ENCODE results near the gene SLC27A5. TPM values are rescaled to one million over a fixed set of nuclear protein-coding genes. Genes with fewer than 3 reads are reported as not detected.

The SLC27A5 gene
- total and polyA plus RNA-seq, 11 donors = 1.8 to 9.1 (median 3.7) TPM

DNA sequence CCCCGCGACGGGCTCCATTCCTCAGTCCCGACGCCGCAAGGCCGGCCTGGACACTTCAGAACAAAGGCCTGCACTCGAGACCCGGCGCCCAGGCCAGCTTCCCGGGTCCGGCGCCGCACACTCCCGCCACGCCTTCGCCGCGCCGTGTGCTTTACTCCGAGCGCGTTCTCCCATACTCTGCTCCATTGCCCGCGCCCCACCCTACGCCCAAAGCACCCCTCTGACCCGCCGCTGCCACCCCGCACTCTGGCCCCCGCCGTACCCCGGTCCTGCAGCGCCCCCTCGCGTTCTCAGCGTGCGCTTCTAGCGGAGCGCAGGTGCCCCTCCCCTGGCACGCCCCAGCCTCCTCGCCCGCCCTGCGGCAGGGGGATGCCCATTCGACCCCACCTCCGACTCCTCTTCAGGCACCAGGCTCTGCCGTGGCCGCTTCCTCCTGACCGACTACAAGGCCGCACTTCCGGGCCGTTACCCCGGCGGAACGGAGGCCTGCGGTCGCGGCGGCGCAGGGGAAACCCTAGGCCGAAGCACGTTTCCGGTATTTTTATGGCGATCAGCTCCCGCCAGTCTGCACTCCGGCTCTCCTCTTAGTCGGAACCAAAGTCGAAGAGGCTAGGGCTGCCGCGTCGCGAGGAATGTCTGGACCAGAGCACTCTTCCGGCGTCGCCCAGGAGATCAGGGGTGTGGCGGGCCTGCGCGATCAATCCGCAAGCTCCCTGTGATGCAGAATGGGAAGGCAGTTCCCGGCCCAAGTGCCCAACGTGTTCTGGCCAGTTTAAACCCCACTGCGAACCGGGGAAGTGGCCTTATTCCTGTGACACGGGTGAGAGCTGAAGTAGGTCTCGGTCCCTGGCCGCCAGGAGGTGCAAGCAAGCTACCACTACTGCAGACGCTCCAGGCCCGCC, 7.8 kb upstream of the SLC27A5 start, which contains the start of gene ZBTB45:
TSS of gene ZBTB45 (minus strand) at position 456 of the 902 bp plus-strand sequence. CDS start 2,137 bp downstream, outside the sequence.
- 0 to 1% (median 1%) methylated on average over 62 to 87 of the region's 87 CpGs for WGBS, 4 donors
- H3K4me3 ChIP-seq = peak within 1 kb of the TSS; percentile 70 to 97 (median 86)
- TF ChIP-seq POLR2A (IDR thresholded peaks at IDR 0.05) = peak in 1 of 2 donors; percentile 42
- TF ChIP-seq, protein P1, sequence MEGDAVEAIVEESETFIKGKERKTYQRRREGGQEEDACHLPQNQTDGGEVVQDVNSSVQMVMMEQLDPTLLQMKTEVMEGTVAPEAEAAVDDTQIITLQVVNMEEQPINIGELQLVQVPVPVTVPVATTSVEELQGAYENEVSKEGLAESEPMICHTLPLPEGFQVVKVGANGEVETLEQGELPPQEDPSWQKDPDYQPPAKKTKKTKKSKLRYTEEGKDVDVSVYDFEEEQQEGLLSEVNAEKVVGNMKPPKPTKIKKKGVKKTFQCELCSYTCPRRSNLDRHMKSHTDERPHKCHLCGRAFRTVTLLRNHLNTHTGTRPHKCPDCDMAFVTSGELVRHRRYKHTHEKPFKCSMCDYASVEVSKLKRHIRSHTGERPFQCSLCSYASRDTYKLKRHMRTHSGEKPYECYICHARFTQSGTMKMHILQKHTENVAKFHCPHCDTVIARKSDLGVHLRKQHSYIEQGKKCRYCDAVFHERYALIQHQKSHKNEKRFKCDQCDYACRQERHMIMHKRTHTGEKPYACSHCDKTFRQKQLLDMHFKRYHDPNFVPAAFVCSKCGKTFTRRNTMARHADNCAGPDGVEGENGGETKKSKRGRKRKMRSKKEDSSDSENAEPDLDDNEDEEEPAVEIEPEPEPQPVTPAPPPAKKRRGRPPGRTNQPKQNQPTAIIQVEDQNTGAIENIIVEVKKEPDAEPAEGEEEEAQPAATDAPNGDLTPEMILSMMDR (IDR thresholded peaks at IDR 0.05) = peak; percentile 36 to 78 (median 56)
- DNase-seq = peak; percentile 93 to 94 (median 93)
- intact Hi-C loops (cut with DNase I) = loop anchor here in 5 of 10 donors (1.0 to 2.0 kb wide), 6 partner anchors 19 to 337 kb away; partner anchors contain the start of genes TRIM28 (in 2 of the 5), MZF1 (in 1 of the 5) and ZNF274 (in 1 of the 5)
- H3K27me3 ChIP-seq = no peaks in the 10 kb centered on the region
- ATAC-seq = peak; percentile 90 to 95 (median 94)
- peaks cover 7 to 53% (median 32%) of the 10 kb centered on the region in 12 donors for H3K4me1 ChIP-seq
- H3K27ac ChIP-seq = peak within 1 kb of the TSS; percentile 79 to 99 (median 94)
- no peaks in the 10 kb centered on the region for H3K9me3 ChIP-seq
- peaks cover 0 to 24% (median 17%) of the 10 kb centered on the region in 9 donors for H3K36me3 ChIP-seq

DNA sequence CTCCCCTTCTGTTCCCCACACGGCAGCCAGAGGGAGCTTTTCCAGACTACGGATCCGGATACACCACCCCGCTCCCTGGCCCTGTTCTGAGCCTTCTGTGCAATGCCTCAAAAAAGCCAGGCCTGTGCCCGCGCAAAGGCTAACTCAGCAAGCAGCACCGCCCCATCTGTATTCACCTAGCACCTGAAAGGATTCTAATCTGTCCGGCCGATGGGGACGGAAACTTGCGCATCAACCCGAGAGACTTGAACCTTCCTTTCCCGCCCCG, 7.2 kb upstream of the SLC27A5 start:
- DNase-seq = peak; percentile 66 to 77 (median 70)
- H3K27ac ChIP-seq = peak overlapping the region; percentile 79 to 99 (median 94)
- ATAC-seq = peak in 3 of 4 donors; percentile 39 to 66 (median 59)
- H3K36me3 ChIP-seq = peaks cover 0 to 26% (median 17%) of the 10 kb centered on the region in 9 donors
- peaks cover 7 to 59% (median 35%) of the 10 kb centered on the region in 12 donors for H3K4me1 ChIP-seq
- H3K27me3 ChIP-seq = no peaks in the 10 kb centered on the region
- H3K4me3 ChIP-seq = peak overlapping the region; percentile 70 to 97 (median 86)
- TF ChIP-seq, protein P1 (IDR thresholded peaks at IDR 0.05) = peak in 11 of 12 donors; percentile 32 to 66 (median 48)
- no peak for TF ChIP-seq POLR2A (IDR thresholded peaks at IDR 0.05)
- 0 to 4% (median 1%) methylated on average over 11 to 14 of the region's 14 CpGs for WGBS, 4 donors
- H3K9me3 ChIP-seq = no peaks in the 10 kb centered on the region
- intact Hi-C loops (cut with DNase I) = loop anchor here in 4 of 10 donors (1.0 to 2.0 kb wide), 5 partner anchors 24 to 336 kb away; partner anchors contain the start of genes TRIM28 (in 2 of the 4), MZF1 (in 1 of the 4) and ZNF274 (in 1 of the 4)

DNA sequence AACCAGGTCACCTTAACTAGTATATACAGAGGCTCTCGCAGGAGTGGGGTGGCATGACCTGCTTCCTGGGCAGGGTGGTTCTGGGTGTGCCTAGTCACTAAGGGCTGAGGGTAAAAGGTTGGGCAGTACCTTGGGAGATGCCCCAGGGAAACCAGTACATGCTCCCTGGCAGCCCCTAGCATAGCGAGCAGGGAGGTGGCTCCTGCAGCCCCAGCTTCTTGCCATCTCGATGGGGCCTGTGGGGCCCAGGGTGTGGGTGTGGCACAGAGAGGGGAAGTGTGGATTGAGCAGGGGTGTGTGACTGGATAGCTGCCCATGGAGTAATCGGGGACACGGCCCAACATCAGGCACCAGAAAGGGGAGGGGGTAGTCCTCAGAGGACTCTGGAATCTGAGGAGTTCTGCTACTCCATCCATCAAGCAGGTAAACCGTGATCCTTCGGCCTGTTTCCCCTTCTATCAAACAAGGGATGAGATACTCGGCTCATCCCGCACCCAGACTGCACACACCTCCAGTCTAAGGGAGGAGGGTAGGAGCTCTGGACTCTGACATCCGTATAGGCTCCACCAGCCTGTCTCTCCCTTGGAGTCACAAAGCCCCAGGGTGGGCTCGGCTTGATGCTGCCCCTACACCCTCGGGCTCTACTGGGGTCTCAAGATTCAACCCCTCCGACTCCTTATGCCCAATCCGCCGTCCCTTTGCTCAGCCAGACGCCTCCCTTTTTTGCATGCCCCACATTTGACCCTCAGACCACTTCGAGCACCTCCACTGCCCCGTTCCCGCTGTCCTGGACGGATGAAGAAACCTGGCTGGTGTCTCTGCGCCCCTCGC, 6.7 kb upstream of the SLC27A5 start:
- H3K4me3 ChIP-seq = peak overlapping the region; percentile 70 to 97 (median 86)
- intact Hi-C loops (cut with DNase I) = loop anchor here in 4 of 10 donors (1.0 to 2.0 kb wide), 5 partner anchors 24 to 336 kb away; partner anchors contain the start of genes TRIM28 (in 2 of the 4), MZF1 (in 1 of the 4) and ZNF274 (in 1 of the 4)
- H3K36me3 ChIP-seq = peaks cover 0 to 26% (median 17%) of the 10 kb centered on the region in 9 donors
- H3K27ac ChIP-seq = peak overlapping the region; percentile 79 to 99 (median 94)
- no peak for DNase-seq
- no peak for ATAC-seq
- no peak for TF ChIP-seq POLR2A (IDR thresholded peaks at IDR 0.05)
- TF ChIP-seq, protein P1 (IDR thresholded peaks at IDR 0.05) = peak in 1 of 12 donors; percentile 58
- no peaks in the 10 kb centered on the region for H3K27me3 ChIP-seq
- no peaks in the 10 kb centered on the region for H3K9me3 ChIP-seq
- H3K4me1 ChIP-seq = peaks cover 7 to 65% (median 35%) of the 10 kb centered on the region in 12 donors
- 13 to 15% (median 13%) methylated on average over 22 of the region's 22 CpGs for WGBS, 4 donors

Measured in heart left ventricle (tissue), 16 donors.